OCI-LY7 (cell line): ENCODE results near the gene CALN1.

Experiments used
- EZH2phosphoT487 ChIP-seq: fragments of 200-600 bp; sonication (generic); IDR thresholded peaks from 2 replicates; pipeline ENCODE4 v1.6.1; 2018; ENCODE audit warnings: low read depth, borderline replicate concordance, mild to moderate bottlenecking, mixed run types, antibody characterized with exemption, low read length, moderate library complexity, mixed read lengths
- TF ChIP-seq, protein P1 (sequence below): fragments of 200-600 bp; sonication (generic); conservative IDR thresholded peaks from 2 replicates; pipeline ENCODE4 v1.5.1; 2014; ENCODE audit warnings: mild to moderate bottlenecking, antibody characterized with exemption, low read length, moderate library complexity, mixed read lengths

DNA sequence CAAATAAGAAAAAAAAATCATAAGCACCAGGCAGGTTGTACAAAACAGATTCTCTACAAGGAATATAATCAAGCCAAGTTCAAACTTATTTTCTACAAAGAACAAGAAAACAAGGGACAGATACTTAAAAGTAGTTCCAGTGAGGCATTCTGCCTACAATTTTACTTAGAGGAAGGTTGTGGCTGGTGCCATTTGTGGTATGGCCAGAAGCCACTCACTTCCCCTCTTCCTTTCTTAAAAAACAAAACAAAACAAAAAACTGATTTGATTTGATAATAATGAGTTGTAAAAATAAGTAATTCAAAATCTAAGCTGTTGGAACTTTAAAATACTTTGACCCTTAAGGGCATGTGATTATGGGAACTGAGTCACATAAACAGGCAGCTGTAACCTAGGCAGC, 420.6 kb downstream of the CALN1 start:
- TF ChIP-seq, protein P1, sequence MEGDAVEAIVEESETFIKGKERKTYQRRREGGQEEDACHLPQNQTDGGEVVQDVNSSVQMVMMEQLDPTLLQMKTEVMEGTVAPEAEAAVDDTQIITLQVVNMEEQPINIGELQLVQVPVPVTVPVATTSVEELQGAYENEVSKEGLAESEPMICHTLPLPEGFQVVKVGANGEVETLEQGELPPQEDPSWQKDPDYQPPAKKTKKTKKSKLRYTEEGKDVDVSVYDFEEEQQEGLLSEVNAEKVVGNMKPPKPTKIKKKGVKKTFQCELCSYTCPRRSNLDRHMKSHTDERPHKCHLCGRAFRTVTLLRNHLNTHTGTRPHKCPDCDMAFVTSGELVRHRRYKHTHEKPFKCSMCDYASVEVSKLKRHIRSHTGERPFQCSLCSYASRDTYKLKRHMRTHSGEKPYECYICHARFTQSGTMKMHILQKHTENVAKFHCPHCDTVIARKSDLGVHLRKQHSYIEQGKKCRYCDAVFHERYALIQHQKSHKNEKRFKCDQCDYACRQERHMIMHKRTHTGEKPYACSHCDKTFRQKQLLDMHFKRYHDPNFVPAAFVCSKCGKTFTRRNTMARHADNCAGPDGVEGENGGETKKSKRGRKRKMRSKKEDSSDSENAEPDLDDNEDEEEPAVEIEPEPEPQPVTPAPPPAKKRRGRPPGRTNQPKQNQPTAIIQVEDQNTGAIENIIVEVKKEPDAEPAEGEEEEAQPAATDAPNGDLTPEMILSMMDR, result no peak
- no peak for TF ChIP-seq EZH2phosphoT487
